Activated CD4-positive, alpha-beta T cell treated with anti-CD3 and anti-CD28 coated beads, Interleukin-2, amount 50 U/mL, for 48 hours (primary cell): ENCODE data around the gene WNT16.

Source experiments
- DNase-seq, 2 experiments: peaks; one replicate each; pipeline ENCODE4 v3.0.0-alpha.2; 2020

WNT16 gene

GRCh38 chr7:121351682-121352081 lies 22.9 kb downstream of the WNT16 start:
- no peak for DNase-seq

- DNase-seq = no peak
These were observed 23.5 kb downstream of the WNT16 start for GRCh38 chr7:121352323-121352722.

- DNase-seq = no peak
These were observed 26.8 kb downstream of the WNT16 start for GRCh38 chr7:121355574-121355973.

- DNase-seq = no peak
These were observed 31.8 kb downstream of the WNT16 start for GRCh38 chr7:121360564-121360963.

- no peak for DNase-seq
These were observed 38.1 kb downstream of the WNT16 start for GRCh38 chr7:121366852-121367431.

GRCh38 chr7:121369462-121369861 lies 40.7 kb downstream of the WNT16 start:
- no peak for DNase-seq

GRCh38 chr7:121371367-121371766 lies 42.6 kb downstream of the WNT16 start:
- DNase-seq = no peak

GRCh38 chr7:121371883-121372282 lies 43.1 kb downstream of the WNT16 start:
- no peak for DNase-seq

GRCh38 chr7:121372376-121373010 lies 43.7 kb downstream of the WNT16 start:
- no peak for DNase-seq

- no peak for DNase-seq
These were observed 44.4 kb downstream of the WNT16 start for GRCh38 chr7:121373177-121373576.

- DNase-seq = no peak
These were observed 48.2 kb downstream of the WNT16 start for GRCh38 chr7:121376979-121377378.

- DNase-seq = no peak
These were observed 51.1 kb downstream of the WNT16 start for GRCh38 chr7:121379930-121380329.

GRCh38 chr7:121382473-121382872 lies 53.7 kb downstream of the WNT16 start:
- no peak for DNase-seq

- no peak for DNase-seq
These were observed 54.6 kb downstream of the WNT16 start for GRCh38 chr7:121383235-121383910.

- DNase-seq = no peak
These were observed 55.5 kb downstream of the WNT16 start for GRCh38 chr7:121384265-121384664.

- DNase-seq = no peak
These were observed 56.4 kb downstream of the WNT16 start for GRCh38 chr7:121385056-121385799.

GRCh38 chr7:121385800-121386179 lies 57.0 kb downstream of the WNT16 start:
- DNase-seq = no peak

GRCh38 chr7:121388950-121389349 lies 60.1 kb downstream of the WNT16 start:
- no peak for DNase-seq

- no peak for DNase-seq
These were observed 61.3 kb downstream of the WNT16 start for GRCh38 chr7:121390109-121390508.

GRCh38 chr7:121390617-121391016 lies 61.8 kb downstream of the WNT16 start:
- DNase-seq = no peak
